HepG2 (cell line): ENCODE data around the gene MCOLN1. TPM values are rescaled to one million over a fixed set of nuclear protein-coding genes. Genes with fewer than 3 reads are reported as not detected.

Experiments used
- BCL6 ChIP-seq: IDR thresholded peaks from 2 replicates; pipeline ENCODE4 v1.6.1; 2016; ENCODE audit warnings: missing genetic modification reagents, missing compliant biosample characterization
- BRD4 ChIP-seq: sonication (generic); formaldehyde crosslinking; IDR thresholded peaks from 2 replicates; pipeline ENCODE4 v1.4.0; 2020; ENCODE audit warnings: missing genetic modification reagents
- CENPBD1 ChIP-seq: sonication (generic); formaldehyde crosslinking; IDR thresholded peaks from 2 replicates; pipeline ENCODE4 v1.8.0; 2022; ENCODE audit warnings: missing genetic modification reagents, low read depth, mild to moderate bottlenecking, borderline replicate concordance
- DNMT3B ChIP-seq: conservative IDR thresholded peaks from 2 replicates; pipeline ENCODE4 v1.6.1; 2016; ENCODE audit warnings: missing biosample characterization, control low read depth
- FLYWCH1 ChIP-seq: sonication (generic); formaldehyde crosslinking; IDR thresholded peaks from 2 replicates; pipeline ENCODE4 v1.8.1; 2023; ENCODE audit warnings: mild to moderate bottlenecking, missing genetic modification reagents
- GFI1 ChIP-seq: sonication (generic); formaldehyde crosslinking; IDR thresholded peaks from 2 replicates; pipeline ENCODE4 v1.5.0; 2020; ENCODE audit warnings: missing genetic modification reagents, mild to moderate bottlenecking, borderline replicate concordance
- IRX3 ChIP-seq: sonication (generic); formaldehyde crosslinking; IDR thresholded peaks from 2 replicates; pipeline ENCODE4 v1.8.1; 2023; ENCODE audit warnings: mild to moderate bottlenecking, low read depth, missing genetic modification reagents, borderline replicate concordance
- JDP2 ChIP-seq: sonication (generic); formaldehyde crosslinking; IDR thresholded peaks from 2 replicates; pipeline ENCODE4 v1.8.1; 2022; ENCODE audit warnings: missing genetic modification reagents, borderline replicate concordance
- MLLT10 ChIP-seq: sonication (generic); formaldehyde crosslinking; IDR thresholded peaks from 2 replicates; pipeline ENCODE4 v1.4.0; 2020; ENCODE audit warnings: missing genetic modification reagents
- PCBP1 ChIP-seq: fragments of 200-400 bp; formaldehyde crosslinking; IDR thresholded peaks from 2 replicates; pipeline ENCODE4 v1.6.1; 2017; ENCODE audit warnings: mild to moderate bottlenecking, low read depth, low read length, borderline replicate concordance
- PCBP2 ChIP-seq: fragments of 200-400 bp; formaldehyde crosslinking; optimal IDR thresholded peaks from 2 replicates; pipeline ENCODE3; 2018; ENCODE audit warnings: low read length, low read depth; ENCODE audit not compliant: poor library complexity, severe bottlenecking
- POLR2AphosphoS2 ChIP-seq: IDR thresholded peaks from 2 replicates; pipeline ENCODE4 v1.6.1; 2011; ENCODE audit warnings: low read depth, low read length, improper control_type of control experiment
- PREB ChIP-seq: sonication (generic); formaldehyde crosslinking; IDR thresholded peaks from 2 replicates; pipeline ENCODE4 v1.4.0; 2020; ENCODE audit warnings: missing genetic modification reagents
- RFXANK ChIP-seq: IDR thresholded peaks from 2 replicates; pipeline ENCODE4 v1.6.1; 2016
- TEF ChIP-seq: sonication (generic); formaldehyde crosslinking; IDR thresholded peaks from 2 replicates; pipeline ENCODE4 v1.5.0; 2020; ENCODE audit warnings: missing genetic modification reagents
- ZNF318 ChIP-seq: sonication (generic); formaldehyde crosslinking; IDR thresholded peaks from 2 replicates; pipeline ENCODE4 v1.4.0; 2020; ENCODE audit warnings: mild to moderate bottlenecking, missing genetic modification reagents
- ZNF546 ChIP-seq: sonication (generic); formaldehyde crosslinking; conservative IDR thresholded peaks from 2 replicates; pipeline ENCODE4 v1.8.1; 2023; ENCODE audit warnings: mild to moderate bottlenecking, missing genetic modification reagents
- polyA plus RNA-seq, 8 experiments: library from polyadenylated mRNA; depleted of rRNA in 3 of 8; stranded (reverse) in 7 of 8; unstranded in 1 of 8; fragments of >200 nt; fragmentation: Illumina TruSeq in 4 of 8; extraction: Trizol in 4 of 8; gene quantifications; 2 replicates each; pipeline versions ENCODE4 v1.2.1 to v1.2.3, GENCODE V29; 2011 to 2016; ENCODE audit warnings: low read depth in 4 of 8, missing spikeins in 1 of 8, mixed read lengths in 1 of 8; ENCODE audit not compliant: insufficient read depth in 1 of 8
- total RNA-seq, 5 experiments: library from RNA; depleted of rRNA; stranded (reverse); fragments of >200 nt; fragmentation: Illumina TruSeq; extraction: Trizol; gene quantifications; 2 replicates each; pipeline ENCODE4 v1.2.3, GENCODE V29; 2016; ENCODE audit warnings: low read depth in 1 of 5

Gene MCOLN1
- total and polyA plus RNA-seq, 2 of the 13 experiments (the other 11 are each of a cell fraction or from before 2014, with no cell fraction given): 3.4 to 15.7 TPM

GRCh38 chr19:7535047-7535997 lies 12.9 kb downstream of the MCOLN1 start, which contains the start of gene PNPLA6 (continued):
- TF ChIP-seq PCBP2: no peak
- no peak for TF ChIP-seq GFI1 (CRISPR knock-in tag)
- TF ChIP-seq BRD4 (CRISPR knock-in tag): no peak; the same call in 1 of the 2 replicates
- no peak for TF ChIP-seq IRX3 (CRISPR knock-in tag)
- no peak for TF ChIP-seq POLR2AphosphoS2
- TF ChIP-seq DNMT3B (CRISPR knock-in tag): no peak
- peak; percentile 92 for TF ChIP-seq PCBP1
- TF ChIP-seq JDP2 (CRISPR knock-in tag): no peak
- peak; percentile 74 for TF ChIP-seq ZNF318 (CRISPR knock-in tag)
- TF ChIP-seq ZNF546 (CRISPR knock-in tag): no peak
- no peak for TF ChIP-seq FLYWCH1 (CRISPR knock-in tag)
- no peak for TF ChIP-seq RFXANK (CRISPR knock-in tag)
- TF ChIP-seq PREB (CRISPR knock-in tag): no peak
- no peak for TF ChIP-seq TEF
- TF ChIP-seq BCL6 (CRISPR knock-in tag): peak; percentile 32; the same call in 1 of the 2 replicates
- TF ChIP-seq MLLT10 (CRISPR knock-in tag): no peak
- TF ChIP-seq CENPBD1 (CRISPR knock-in tag): no peak
- TF ChIP-seq, all 625 proteins: peak for 260
